Measurements from ENCODE around the gene KRT85.

KRT85 gene

GRCh38 chr12:52392465-52393007, 25.3 kb upstream of the KRT85 start:
- FAIRE-seq, result no peak

- FAIRE-seq, result no peak
Measured at GRCh38 chr12:52391618-52392002, 24.3 kb upstream of the KRT85 start.

- FAIRE-seq, result no peak
Measured at GRCh38 chr12:52390739-52391617, 23.7 kb upstream of the KRT85 start.

GRCh38 chr12:52389313-52390207, 22.3 kb upstream of the KRT85 start:
- FAIRE-seq, result no peak

GRCh38 chr12:52387859-52388258, 20.6 kb upstream of the KRT85 start:
- FAIRE-seq, result no peak

GRCh38 chr12:52385226-52385702, 18.0 kb upstream of the KRT85 start, which contains the start of gene KRT84:
KRT84 (minus strand) TSS chr12:52385652; CDS start chr12:52385585, 67 bp downstream.
- FAIRE-seq, result no peak

- no peak for FAIRE-seq
Measured at GRCh38 chr12:52383331-52383730, 16.1 kb upstream of the KRT85 start.

- no peak for FAIRE-seq
Measured at GRCh38 chr12:52382854-52383253, 15.6 kb upstream of the KRT85 start.

GRCh38 chr12:52381206-52381605, 13.9 kb upstream of the KRT85 start:
- no peak for FAIRE-seq

GRCh38 chr12:52380271-52380694, 13.0 kb upstream of the KRT85 start:
- no peak for FAIRE-seq

- no peak for FAIRE-seq
Measured at GRCh38 chr12:52379536-52379935, 12.3 kb upstream of the KRT85 start.

GRCh38 chr12:52378091-52378490, 10.8 kb upstream of the KRT85 start:
- FAIRE-seq, result no peak

- FAIRE-seq, result no peak
Measured at GRCh38 chr12:52377266-52377665, 10.0 kb upstream of the KRT85 start.

GRCh38 chr12:52372216-52373154, 5.2 kb upstream of the KRT85 start:
- peak; percentile 76 for FAIRE-seq

- FAIRE-seq, result no peak
Measured at GRCh38 chr12:52371716-52372115, 4.4 kb upstream of the KRT85 start.

GRCh38 chr12:52370926-52371608, 3.8 kb upstream of the KRT85 start:
- no peak for FAIRE-seq

- FAIRE-seq, result no peak
Measured at GRCh38 chr12:52369809-52370208, 2.5 kb upstream of the KRT85 start.

GRCh38 chr12:52369211-52369610, 1.9 kb upstream of the KRT85 start:
- no peak for FAIRE-seq

GRCh38 chr12:52368508-52368907, 1.2 kb upstream of the KRT85 start:
- FAIRE-seq, result no peak

- FAIRE-seq, result no peak
Measured at GRCh38 chr12:52367876-52368275, 595 bp upstream of the KRT85 start.

GRCh38 chr12:52364901-52365489, 2.3 kb downstream of the KRT85 start:
- no peak for FAIRE-seq
